DMS114 treated with DMSO at 0.1 percent for 48 hours (cell line): Measurements from ENCODE around the gene GRK1.

Experiments used
- DNase-seq: peaks from one replicate; lab custom pipeline; 2025; ENCODE audit not compliant: unreplicated experiment; lab: John Stamatoyannopoulos, UW

GRK1 gene

GRCh38 chr13:113649212-113649611 is 17.8 kb upstream of the GRK1 start:
- no peak for DNase-seq

GRCh38 chr13:113650275-113650674 is 16.7 kb upstream of the GRK1 start:
- DNase-seq = no peak

GRCh38 chr13:113650731-113651148 is 16.3 kb upstream of the GRK1 start:
- DNase-seq = no peak

GRCh38 chr13:113651511-113652403 is 15.3 kb upstream of the GRK1 start:
- DNase-seq = no peak

- no peak for DNase-seq
These were observed 14.4 kb upstream of the GRK1 start for GRCh38 chr13:113652404-113653263.

- no peak for DNase-seq
These were observed 13.5 kb upstream of the GRK1 start for GRCh38 chr13:113653264-113654174.

- no peak for DNase-seq
These were observed 12.9 kb upstream of the GRK1 start for GRCh38 chr13:113654175-113654560.

GRCh38 chr13:113654591-113655345 is 12.3 kb upstream of the GRK1 start:
- DNase-seq = no peak

- no peak for DNase-seq
These were observed 11.5 kb upstream of the GRK1 start for GRCh38 chr13:113655346-113656002.

GRCh38 chr13:113656003-113656588 is 10.9 kb upstream of the GRK1 start:
- DNase-seq = no peak

- no peak for DNase-seq
These were observed 10.0 kb upstream of the GRK1 start for GRCh38 chr13:113656831-113657671.

GRCh38 chr13:113657851-113658741 is 8.9 kb upstream of the GRK1 start, which contains the start of gene ATP4B:
TSS of gene ATP4B (minus strand) at chr13:113658198. CDS start at chr13:113658144, 54 bp downstream.
- DNase-seq = no peak

GRCh38 chr13:113658836-113659235 is 8.2 kb upstream of the GRK1 start:
- DNase-seq = no peak

GRCh38 chr13:113659337-113659736 is 7.7 kb upstream of the GRK1 start:
- DNase-seq = no peak

- no peak for DNase-seq
These were observed 7.0 kb upstream of the GRK1 start for GRCh38 chr13:113660066-113660465.

GRCh38 chr13:113661509-113661908 is 5.5 kb upstream of the GRK1 start:
- DNase-seq = no peak

GRCh38 chr13:113663934-113664333 is 3.1 kb upstream of the GRK1 start:
- DNase-seq = no peak
